Lung (tissue), 4 donors: ENCODE results near the gene BNIP3. TPM values are rescaled to one million over a fixed set of nuclear protein-coding genes. Genes with fewer than 3 reads are reported as not detected.

Experiments
- polyA plus RNA-seq, 2 donors: library from polyadenylated mRNA; stranded (reverse); fragments of 200-250 nt; gene quantifications; one replicate each; pipeline ENCODE4 v1.2.1, GENCODE V29; 2013
- total RNA-seq, 2 donors: library from RNA; depleted of rRNA in 1 of 2; stranded (reverse); fragments of >200 nt in 1 of 2; gene quantifications; one replicate each; pipeline ENCODE4 v1.2.1, GENCODE V29; 2014 to 2021
- donor health status: Bipolar disorder and iron deficiency.
- donor health status: healthy.
- donor health status: DM: yes; HTN: yes; CAD: no.

Gene BNIP3
- total and polyA plus RNA-seq, 4 donors, result 20.4 to 38.4 (median 30.8) TPM

Other genes starting within 250 kb of the BNIP3 start
- gene PPP2R2D, start 80.9 kb downstream of the BNIP3 start, total RNA-seq, result 10 to 100 TPM; 22.1 to 51.4 TPM
- gene PPP2R2D, start 80.9 kb downstream of the BNIP3 start, polyA plus RNA-seq, result 10 to 100 TPM; 15.6 to 22.0 TPM
- gene JAKMIP3, start 84.0 kb upstream of the BNIP3 start, total RNA-seq, result under 1 TPM; 0.26 to 0.34 TPM
- gene JAKMIP3, start 84.0 kb upstream of the BNIP3 start, polyA plus RNA-seq, result under 1 TPM; 0.14 to 0.16 TPM
- 1 to 10 TPM; 1.1 to 1.5 TPM for gene DPYSL4, start 205.0 kb upstream of the BNIP3 start, total RNA-seq
- gene DPYSL4, start 205.0 kb upstream of the BNIP3 start, polyA plus RNA-seq, result 1 to 10 TPM in 1 of 2 donors, under 1 TPM in 1; 0.33 to 1.5 TPM